GM18520 (cell line): ENCODE measurements around the gene BABAM1.

Experiments used
- ATAC-seq: cut with Tn5 transposase; IDR thresholded peaks from one replicate; pipeline ENCODE4 v1.9.1; 2021; ENCODE audit not compliant: unreplicated experiment

BABAM1 gene

DNA sequence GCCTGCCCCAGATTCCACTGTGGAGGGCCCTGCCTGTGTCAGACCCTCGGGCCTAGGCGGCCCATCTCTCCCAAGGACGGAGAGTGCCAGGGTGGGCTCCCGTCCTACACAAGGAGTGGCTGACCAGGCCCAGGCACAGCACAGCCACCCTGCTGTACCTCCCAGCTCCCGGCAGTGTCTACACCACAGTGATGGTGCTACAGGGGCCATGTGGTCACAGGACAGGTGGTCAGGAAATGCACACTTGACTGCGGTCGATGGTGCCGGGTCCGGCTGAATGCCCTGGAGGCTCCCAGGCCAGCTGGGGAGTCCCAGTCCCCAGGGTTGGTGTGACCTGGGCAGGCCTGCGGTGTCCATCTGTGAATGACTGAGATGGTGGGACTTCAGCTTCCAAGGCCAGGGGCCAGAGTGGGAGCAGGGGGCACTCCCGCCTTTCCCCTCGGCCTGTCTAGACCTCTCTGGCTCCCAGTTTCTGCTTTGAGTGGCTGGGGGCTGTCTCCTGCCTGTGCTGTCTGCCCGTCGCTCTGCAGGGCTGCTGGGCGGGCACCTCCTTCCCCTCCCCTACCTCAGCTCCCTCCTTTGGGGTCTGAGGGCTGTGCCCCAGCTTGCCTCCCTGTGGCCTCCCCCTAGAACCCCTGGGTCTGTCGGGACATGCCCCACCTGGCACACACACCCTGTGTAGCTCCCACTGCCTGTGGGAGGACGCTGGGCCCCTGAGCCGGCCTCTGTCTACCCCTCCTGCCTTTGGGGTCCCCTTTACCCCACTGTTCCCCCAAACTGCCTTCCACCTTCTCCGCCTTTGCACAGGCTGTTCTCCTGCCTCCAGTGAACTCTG, 54.6 kb downstream of the BABAM1 start:
- ATAC-seq = no peak

DNA sequence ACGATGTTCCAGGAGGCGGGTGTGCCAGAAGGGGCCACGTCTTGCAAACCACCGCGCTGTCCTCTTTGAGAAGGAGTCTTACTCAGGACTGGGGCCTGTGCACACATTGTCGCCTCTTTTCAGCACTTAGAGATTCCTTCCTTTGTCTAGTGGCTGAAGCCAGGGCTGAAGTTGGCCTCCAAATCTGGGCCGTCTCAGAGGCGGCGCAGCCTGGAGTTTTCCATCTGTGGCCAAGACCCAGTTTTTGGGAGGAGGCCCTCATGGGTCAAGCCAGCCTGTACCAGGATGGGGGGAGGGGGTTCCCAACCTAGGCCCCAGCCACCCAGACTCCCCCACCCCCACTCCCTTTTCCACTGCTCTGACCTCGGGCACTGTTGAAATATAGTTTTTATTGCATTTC, 55.6 kb downstream of the BABAM1 start:
- ATAC-seq = no peak

DNA sequence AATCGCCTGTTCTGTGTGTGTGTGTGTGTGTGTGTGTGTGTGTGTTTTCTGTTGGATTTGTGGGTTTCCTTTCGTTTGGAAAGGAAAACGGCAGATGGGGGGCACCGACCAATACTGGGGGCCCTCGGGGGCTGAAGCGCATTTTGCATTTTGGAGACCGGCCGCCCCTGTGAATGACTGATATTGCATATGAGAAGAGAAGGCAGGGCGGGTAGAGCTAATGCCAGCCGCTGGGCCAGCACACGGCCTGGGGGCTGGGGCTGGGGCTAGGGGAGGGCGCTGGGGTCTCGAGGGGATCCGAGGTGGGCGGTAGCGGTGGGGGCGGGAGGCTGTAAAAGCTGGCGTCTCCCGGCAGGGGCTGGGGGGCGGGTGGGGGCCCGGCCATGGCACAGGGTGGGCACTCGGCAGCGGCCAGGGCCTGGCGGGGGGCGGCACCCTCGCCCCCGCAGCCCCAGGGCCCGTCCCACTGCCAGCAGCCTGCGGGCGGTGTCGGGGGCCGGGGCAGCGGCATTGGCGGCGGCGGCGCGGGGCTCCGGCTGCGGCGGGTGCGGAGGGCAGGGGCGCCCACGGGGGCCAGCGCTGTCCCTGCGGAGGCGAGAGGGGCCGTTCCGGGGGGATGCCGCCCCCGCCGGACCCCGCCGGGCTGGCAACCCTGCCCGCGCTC, 56.2 kb downstream of the BABAM1 start:
- ATAC-seq = no peak

DNA sequence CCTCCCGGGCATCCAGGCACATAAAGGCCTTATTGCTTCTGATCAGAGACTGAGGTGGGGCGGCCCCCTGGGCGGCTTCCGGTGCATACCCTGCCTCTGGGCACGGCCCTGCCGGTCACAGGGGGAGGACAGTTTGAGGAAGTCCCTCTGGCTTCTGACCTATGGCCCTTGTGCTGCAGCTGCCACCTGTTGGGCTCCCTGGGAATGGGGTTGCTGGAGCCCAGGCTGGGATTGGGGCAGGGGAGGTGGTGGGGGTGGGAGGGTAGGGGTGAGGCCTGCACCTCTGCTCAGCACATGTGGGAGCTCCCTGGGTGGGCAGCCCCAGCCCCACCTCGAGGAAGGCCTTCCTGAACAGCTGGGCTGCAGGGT, 56.7 kb downstream of the BABAM1 start:
- ATAC-seq = no peak

DNA sequence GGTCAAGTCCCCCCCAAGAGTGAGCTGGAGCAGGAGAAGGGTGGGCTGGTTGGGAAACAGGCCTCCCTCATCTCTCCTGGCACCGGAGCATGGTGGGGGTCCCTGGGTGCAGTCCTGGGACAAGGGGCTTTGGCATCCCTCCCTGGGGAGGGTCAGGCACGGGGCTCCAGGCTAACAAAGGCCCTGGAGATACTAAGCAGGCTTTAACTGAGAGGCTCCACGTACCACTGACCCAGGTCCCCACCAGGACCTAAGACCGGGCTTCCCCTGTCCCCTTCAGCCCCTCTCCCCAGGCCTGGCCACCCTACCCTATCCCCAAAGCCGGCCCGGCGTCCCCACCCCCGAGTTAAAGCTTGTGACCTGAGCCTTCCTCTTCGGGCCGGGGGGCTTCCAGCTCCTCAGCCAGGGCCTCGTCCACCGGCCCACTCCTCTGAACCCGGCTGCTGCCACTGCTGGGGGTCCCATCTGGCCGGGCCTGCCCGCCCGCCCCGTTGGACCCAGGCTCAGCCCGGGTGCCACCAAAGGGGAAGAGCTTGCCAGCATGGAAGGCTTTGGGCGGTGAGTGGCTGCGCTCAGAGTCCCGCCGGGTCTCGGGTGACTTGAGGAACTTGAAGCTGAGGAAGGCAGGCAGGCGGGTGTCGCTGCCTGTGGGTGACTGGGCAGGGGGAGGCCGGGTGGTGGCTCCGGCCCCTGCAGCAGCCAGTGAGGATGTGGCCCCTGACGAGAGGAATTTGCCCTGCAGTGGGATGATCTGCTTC, 57.3 kb downstream of the BABAM1 start:
- no peak for ATAC-seq

DNA sequence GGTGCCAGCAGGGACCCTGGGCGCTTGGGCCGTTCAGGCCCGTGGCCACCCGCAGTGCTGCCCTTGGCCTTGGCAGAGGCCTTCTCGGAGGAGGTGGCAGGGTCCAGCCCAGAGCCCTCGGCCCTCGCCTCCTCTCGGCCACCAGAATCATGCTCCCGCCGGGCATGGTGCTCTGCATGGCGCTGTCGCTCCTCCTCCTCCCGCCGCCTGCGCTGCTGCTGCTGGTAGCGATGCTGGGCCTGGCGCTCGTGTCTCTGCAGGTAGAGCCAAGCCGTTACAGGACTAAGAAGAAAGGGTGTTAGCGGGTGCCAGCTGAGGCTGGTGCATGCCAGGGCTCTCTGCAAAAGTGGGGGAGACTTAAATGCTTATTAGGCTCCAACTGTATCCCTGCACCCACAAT, 57.9 kb downstream of the BABAM1 start:
- ATAC-seq = no peak

DNA sequence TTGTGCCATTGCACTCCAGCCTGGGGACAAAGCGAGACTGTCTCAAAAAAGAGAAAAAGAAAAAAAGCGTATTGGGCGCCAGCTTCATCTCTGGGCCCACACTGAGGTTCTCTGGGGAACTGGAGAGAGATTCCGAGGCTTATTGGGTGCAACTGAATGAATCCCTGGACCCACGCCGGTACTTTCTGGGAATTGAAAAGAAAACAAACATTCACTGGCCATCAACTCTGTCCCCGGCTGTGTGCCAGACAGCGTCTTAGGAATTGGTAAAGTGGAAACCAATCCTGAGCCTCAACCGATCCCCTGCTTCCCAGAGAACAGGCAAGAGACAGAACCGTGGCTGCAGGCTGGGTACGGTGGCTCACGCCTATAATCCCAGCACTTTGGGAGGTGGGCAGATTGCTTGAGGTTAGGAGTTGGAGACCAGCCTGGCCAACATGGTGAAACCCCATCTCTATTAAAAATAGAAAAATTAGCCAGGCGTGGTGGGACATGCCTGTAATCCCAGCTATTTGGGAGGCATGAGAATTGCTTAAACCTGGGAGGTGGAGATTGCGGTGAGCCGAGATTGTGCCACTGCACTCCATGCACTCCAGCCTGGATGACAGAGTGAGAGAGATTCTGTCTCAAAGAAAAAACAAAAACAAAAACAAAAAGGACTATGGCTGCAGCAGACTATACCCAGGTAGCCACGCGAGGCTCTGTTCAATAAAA, 58.8 kb downstream of the BABAM1 start:
- no peak for ATAC-seq

DNA sequence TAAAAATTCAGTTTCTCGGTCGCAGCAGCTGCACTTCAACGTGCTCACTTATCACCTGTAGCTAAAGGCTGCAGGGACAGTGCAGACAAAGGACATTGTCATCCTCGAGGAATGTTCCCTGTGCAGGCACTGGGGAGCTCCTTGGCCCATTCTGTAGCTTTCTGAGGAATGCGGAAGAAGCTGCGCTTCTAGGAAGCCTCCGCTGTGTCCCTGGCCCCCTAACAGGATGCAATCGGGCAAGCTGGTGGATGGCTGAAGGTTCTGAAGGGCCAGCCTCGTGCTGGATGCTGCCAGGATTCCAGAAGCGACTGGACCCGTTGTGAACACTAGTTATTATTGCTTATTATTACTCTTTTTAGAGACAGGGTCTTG, 59.3 kb downstream of the BABAM1 start:
- ATAC-seq = no peak

DNA sequence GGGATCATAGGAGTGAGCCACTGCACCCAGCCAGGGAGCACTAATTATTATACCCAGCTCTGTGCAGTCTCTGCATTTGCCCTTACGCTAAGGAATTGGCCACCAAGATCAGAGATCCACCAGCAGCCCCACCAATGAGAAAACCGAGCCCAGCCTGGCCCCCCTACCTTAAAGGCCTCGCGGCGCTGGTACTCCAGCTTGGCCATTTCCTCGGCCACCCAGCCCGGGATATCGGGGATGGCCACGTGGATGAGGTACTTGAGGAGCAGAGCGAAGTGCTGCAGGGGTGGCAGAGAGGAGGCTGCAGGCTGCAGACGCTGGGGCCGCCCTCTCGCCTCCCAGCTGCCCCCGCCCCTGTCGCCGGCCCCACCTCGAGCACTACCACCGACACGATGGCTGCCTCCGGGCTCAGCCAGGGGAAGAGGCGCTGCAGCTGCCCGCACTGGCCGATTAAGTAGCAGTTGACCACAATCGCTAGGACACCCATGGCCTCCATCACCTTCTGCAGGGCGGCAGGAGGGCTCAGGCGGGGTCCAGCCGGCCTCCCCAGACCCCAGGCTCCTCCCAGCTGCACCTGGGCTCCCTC, 59.9 kb downstream of the BABAM1 start:
- ATAC-seq = no peak

DNA sequence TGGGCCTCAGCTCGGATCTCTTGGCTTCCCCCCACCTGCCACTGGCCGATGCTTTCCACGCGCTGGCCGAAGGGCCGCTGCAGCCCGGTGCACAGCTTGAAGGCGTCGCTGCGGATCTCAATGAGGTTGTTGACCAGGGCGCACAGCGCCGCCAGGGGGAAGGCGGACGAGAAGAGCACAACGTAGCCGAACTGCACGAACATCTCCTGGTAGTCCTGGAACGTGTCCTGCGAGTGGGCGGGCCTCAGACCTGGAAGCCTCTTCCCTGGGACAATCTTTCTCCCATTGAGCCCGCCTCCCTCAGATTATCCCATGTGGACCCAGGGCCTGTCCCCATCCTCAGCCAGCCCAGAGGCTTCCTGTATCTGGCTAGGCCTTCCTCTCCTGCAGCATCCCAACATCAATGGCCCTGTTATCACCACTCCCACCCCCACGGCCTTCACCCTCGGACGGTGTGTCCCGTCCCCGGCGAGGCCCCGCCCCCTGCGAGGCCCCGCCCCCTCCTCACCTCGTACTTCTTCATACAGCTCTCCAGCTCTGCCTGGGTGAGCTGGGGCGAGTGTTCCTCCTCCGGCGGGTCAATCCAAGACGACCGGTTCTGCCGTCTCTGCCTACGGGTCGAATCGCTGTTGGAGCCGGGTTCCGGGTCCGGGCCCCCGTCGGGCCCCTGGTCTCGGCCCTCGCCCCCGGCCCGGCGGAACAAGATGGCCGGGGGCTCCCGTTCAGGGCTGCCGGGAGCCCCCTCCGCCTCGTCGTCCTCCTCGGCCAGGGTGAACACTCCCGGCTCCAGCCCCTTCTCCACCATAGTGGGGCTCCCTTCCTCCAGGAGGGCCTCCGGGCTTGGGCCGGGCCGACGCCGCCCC, 60.6 kb downstream of the BABAM1 start:
- no peak for ATAC-seq
